PC-9 (cell line): Measurements from ENCODE around the gene POLG.

Experiments
- EZH2 ChIP-seq: fragments of 200-600 bp; sonication (generic); IDR thresholded peaks from 2 replicates; pipeline ENCODE4 v1.8.0; 2017; ENCODE audit warnings: antibody characterized with exemption, low read depth
- TF ChIP-seq, protein P1 (sequence below): fragments of 200-600 bp; sonication (generic); conservative IDR thresholded peaks from 2 replicates; pipeline ENCODE4 v1.6.1; 2017; ENCODE audit warnings: mixed run types, antibody characterized with exemption, mild to moderate bottlenecking, moderate library complexity

DNA sequence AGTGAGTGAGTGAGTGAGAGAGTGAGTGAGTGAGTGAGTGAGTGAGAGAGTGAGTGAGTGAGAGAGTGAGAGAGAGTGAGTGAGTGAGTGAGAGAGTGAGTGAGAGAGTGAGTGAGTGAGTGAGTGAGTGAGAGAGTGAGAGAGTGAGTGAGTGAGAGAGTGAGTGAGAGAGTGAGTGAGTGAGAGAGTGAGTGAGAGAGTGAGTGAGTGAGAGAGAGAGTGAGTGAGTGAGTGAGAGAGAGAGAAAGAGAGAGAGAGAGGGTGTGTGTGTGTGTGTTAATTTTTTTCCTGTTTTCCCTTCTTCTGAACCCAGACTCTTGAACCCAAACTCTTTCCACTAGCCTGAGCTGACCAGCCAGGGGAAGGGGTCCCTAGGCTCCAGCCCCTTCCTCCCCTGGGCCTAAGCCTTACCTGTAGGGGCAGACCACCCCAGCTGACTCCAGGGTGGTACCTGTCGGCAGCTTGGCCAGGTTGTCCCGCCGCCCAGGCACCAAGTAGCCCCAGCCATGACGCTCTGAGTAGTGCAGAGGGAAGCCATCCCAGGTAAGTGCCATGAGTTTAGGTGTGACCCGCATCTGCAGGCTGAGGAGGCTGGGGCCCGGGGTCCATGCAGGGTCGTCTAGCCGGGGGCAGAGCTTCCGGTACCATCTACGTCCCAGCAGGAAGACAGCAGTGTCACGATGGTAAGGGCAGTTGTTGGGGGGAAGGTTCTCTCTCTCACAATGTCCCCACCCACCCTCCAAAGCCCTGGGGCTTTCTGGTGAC, 9.4 kb downstream of the POLG start:
- TF ChIP-seq, protein P1, sequence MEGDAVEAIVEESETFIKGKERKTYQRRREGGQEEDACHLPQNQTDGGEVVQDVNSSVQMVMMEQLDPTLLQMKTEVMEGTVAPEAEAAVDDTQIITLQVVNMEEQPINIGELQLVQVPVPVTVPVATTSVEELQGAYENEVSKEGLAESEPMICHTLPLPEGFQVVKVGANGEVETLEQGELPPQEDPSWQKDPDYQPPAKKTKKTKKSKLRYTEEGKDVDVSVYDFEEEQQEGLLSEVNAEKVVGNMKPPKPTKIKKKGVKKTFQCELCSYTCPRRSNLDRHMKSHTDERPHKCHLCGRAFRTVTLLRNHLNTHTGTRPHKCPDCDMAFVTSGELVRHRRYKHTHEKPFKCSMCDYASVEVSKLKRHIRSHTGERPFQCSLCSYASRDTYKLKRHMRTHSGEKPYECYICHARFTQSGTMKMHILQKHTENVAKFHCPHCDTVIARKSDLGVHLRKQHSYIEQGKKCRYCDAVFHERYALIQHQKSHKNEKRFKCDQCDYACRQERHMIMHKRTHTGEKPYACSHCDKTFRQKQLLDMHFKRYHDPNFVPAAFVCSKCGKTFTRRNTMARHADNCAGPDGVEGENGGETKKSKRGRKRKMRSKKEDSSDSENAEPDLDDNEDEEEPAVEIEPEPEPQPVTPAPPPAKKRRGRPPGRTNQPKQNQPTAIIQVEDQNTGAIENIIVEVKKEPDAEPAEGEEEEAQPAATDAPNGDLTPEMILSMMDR: no peak
- TF ChIP-seq EZH2: no peak
